Thoracic aorta (tissue), 2 donors: ENCODE measurements around the gene NENF. TPM values are rescaled to one million over a fixed set of nuclear protein-coding genes. Genes with fewer than 3 reads are reported as not detected.

Experiments
- ATAC-seq: fragments of 150-250 bp; one replicate; pipeline ENCODE4 v1.8.0; 2017; ENCODE audit warnings: low read depth; ENCODE audit not compliant: insufficient number of reproducible peaks, low FRiP score
- DNase-seq: peaks from one replicate; pipeline ENCODE4 v3.0.0-alpha.2; 2020; ENCODE audit warnings: low spot score
- H3K27ac ChIP-seq, 2 donors: fragments of 200-600 bp; sonication (generic); 1 replicate in 1 of 2; 2 replicates in 1 of 2; pipeline ENCODE4 v1.5.1; 2016; ENCODE audit warnings: mild to moderate bottlenecking in 2 of 2, moderate library complexity in 2 of 2
- H3K27me3 ChIP-seq: fragments of 200-600 bp; sonication (generic); replicated peaks from 2 replicates; pipeline ENCODE4 v1.6.0; 2016; ENCODE audit warnings: mild to moderate bottlenecking; ENCODE audit not compliant: insufficient read depth
- H3K36me3 ChIP-seq: fragments of 200-600 bp; sonication (generic); one replicate; pipeline ENCODE4 v1.5.1; 2016
- H3K4me1 ChIP-seq, 2 donors: fragments of 200-600 bp; sonication (generic); 1 replicate in 1 of 2; 2 replicates in 1 of 2; pipeline versions ENCODE4 v1.5.1 to v1.6.0; 2016; ENCODE audit warnings: low read depth in 2 of 2, mild to moderate bottlenecking in 1 of 2; ENCODE audit not compliant: control insufficient read depth in 1 of 2
- H3K4me3 ChIP-seq: fragments of 200-600 bp; sonication (generic); 2 replicates; pipeline ENCODE4 v1.5.1; 2016; ENCODE audit warnings: mild to moderate bottlenecking
- H3K9me3 ChIP-seq: fragments of 200-600 bp; sonication (generic); 2 replicates; pipeline ENCODE4 v1.5.1; 2016
- CTCF ChIP-seq: fragments of 200-600 bp; sonication (generic); IDR thresholded peaks from one replicate; pipeline ENCODE4 v1.5.1; 2019; ENCODE audit warnings: antibody characterized with exemption
- total RNA-seq, 2 donors: library from RNA; depleted of rRNA; stranded (reverse); fragments of >200 nt; gene quantifications; one replicate each; pipeline versions ENCODE4 v1.1.0 to v1.2.3, GENCODE V29; 2016

The NENF gene
- total RNA-seq, 2 donors from 2014 or later, result 122 to 152 TPM

- Histone ChIP-seq H3K27me3 (no peaks in the 10 kb centered on the region), H3K4me1 (peaks cover 8 to 28% of the 10 kb centered on the region in 2 donors), H3K27ac (no peak overlapping the region), H3K4me3 (no peak overlapping the region), H3K9me3 (no peaks in the 10 kb centered on the region), H3K36me3 (no peaks in the 10 kb centered on the region)
- no peak for TF ChIP-seq CTCF
- DNase-seq (no peak), ATAC-seq (no peak)
Observed at GRCh38 chr1:212490276-212490675, 57.6 kb downstream of the NENF start.

- Histone ChIP-seq H3K27me3 (no peaks in the 10 kb centered on the region), H3K4me1 (peaks cover 5 to 17% of the 10 kb centered on the region in 2 donors), H3K9me3 (no peaks in the 10 kb centered on the region), H3K4me3 (no peak overlapping the region), H3K36me3 (no peaks in the 10 kb centered on the region), H3K27ac (no peak overlapping the region)
- no peak for TF ChIP-seq CTCF
- no peak for ATAC-seq
- no peak for DNase-seq
Observed at GRCh38 chr1:212491454-212491853, 58.7 kb downstream of the NENF start.

Other genes with a start within 250 kb of the NENF start
- gene PPP2R5A, start 147.5 kb upstream of the NENF start, total RNA-seq, result 10 to 100 TPM; 46.1 to 50.6 TPM
- 1 to 10 TPM; 3.2 to 4.1 TPM for gene PACC1, start 18.0 kb upstream of the NENF start, total RNA-seq
- 100 to 1,000 TPM in 1 of 2 donors, 10 to 100 TPM in 1; 10.7 to 160 TPM for gene ATF3, start 175.8 kb downstream of the NENF start, total RNA-seq